DMS53 treated with DMSO at 0.1 percent for 48 hours (cell line): ENCODE results near the gene NEURL4.
A peak's percentile ranks its signal among the peaks of the same experiment; 100 is the strongest.

ENCODE experiments used
- DNase-seq: peaks from one replicate; lab custom pipeline; 2025; ENCODE audit not compliant: unreplicated experiment; lab: John Stamatoyannopoulos, UW

NEURL4 gene

GRCh38 chr17:7306911-7307685, 22.0 kb downstream of the NEURL4 start, which contains the start of gene EIF5A:
EIF5A (plus strand) TSS chr17:7307628; CDS start chr17:7309636, 2,008 bp downstream.
- DNase-seq, result peak; percentile 100

- no peak for DNase-seq
Observed at GRCh38 chr17:7304179-7304578, 25.0 kb downstream of the NEURL4 start.

GRCh38 chr17:7296189-7296861, 32.8 kb downstream of the NEURL4 start:
- DNase-seq, result peak; percentile 83

GRCh38 chr17:7295230-7296180, 33.6 kb downstream of the NEURL4 start:
- no peak for DNase-seq

- peak; percentile 94 for DNase-seq
Observed at GRCh38 chr17:7294614-7295153, 34.5 kb downstream of the NEURL4 start, which contains the start of gene YBX2. YBX2 (minus strand) TSS chr17:7294639; CDS start chr17:7294500, 139 bp downstream.

- peak; percentile 21 for DNase-seq
Observed at GRCh38 chr17:7293816-7294613, 35.1 kb downstream of the NEURL4 start.

GRCh38 chr17:7293159-7293558, 36.0 kb downstream of the NEURL4 start:
- no peak for DNase-seq

GRCh38 chr17:7292729-7293128, 36.4 kb downstream of the NEURL4 start:
- DNase-seq, result no peak

- DNase-seq, result no peak
Observed at GRCh38 chr17:7292194-7292593, 36.9 kb downstream of the NEURL4 start.

GRCh38 chr17:7290685-7291084, 38.5 kb downstream of the NEURL4 start:
- no peak for DNase-seq

- DNase-seq, result no peak
Observed at GRCh38 chr17:7290166-7290565, 39.0 kb downstream of the NEURL4 start.

GRCh38 chr17:7289256-7290032, 39.7 kb downstream of the NEURL4 start:
- no peak for DNase-seq

GRCh38 chr17:7285679-7286078, 43.5 kb downstream of the NEURL4 start:
- no peak for DNase-seq

GRCh38 chr17:7284911-7285310, 44.2 kb downstream of the NEURL4 start:
- DNase-seq, result no peak

GRCh38 chr17:7283471-7284216, 45.5 kb downstream of the NEURL4 start:
- DNase-seq, result no peak

GRCh38 chr17:7282752-7283321, 46.3 kb downstream of the NEURL4 start:
- no peak for DNase-seq

- DNase-seq, result no peak
Observed at GRCh38 chr17:7281953-7282751, 47.0 kb downstream of the NEURL4 start.
